Stimulated activated CD4-positive, alpha-beta T cell treated with anti-CD3 and anti-CD28 coated beads, Interleukin-12 subunit alpha, Interleukin-12 subunit beta, amount 100 ng/mL, for 24 hours (primary cell): ENCODE data around the gene TBC1D16.

Experiments used
- DNase-seq, 2 experiments: peaks; one replicate each; pipeline ENCODE4 v3.0.0-alpha.2; 2020; ENCODE audit warnings: low read depth in 2 of 2

Gene TBC1D16

GRCh38 chr17:79888811-79889634 lies 146.6 kb downstream of the TBC1D16 start:
- no peak for DNase-seq

- DNase-seq = no peak
Measured at GRCh38 chr17:79888009-79888540, 147.6 kb downstream of the TBC1D16 start.

- DNase-seq = no peak
Measured at GRCh38 chr17:79887451-79887991, 148.2 kb downstream of the TBC1D16 start.

GRCh38 chr17:79883202-79883601 lies 152.5 kb downstream of the TBC1D16 start:
- no peak for DNase-seq
